Measurements from ENCODE around the gene SLC25A25. TPM values are rescaled to one million over a fixed set of nuclear protein-coding genes. Genes with fewer than 3 reads are reported as not detected.

The SLC25A25 gene
- total and polyA plus RNA-seq, 2 donors (not counting 3 experiments of a cell fraction or from before 2014, with no cell fraction given), result 18.1 to 20.2 TPM

DNA sequence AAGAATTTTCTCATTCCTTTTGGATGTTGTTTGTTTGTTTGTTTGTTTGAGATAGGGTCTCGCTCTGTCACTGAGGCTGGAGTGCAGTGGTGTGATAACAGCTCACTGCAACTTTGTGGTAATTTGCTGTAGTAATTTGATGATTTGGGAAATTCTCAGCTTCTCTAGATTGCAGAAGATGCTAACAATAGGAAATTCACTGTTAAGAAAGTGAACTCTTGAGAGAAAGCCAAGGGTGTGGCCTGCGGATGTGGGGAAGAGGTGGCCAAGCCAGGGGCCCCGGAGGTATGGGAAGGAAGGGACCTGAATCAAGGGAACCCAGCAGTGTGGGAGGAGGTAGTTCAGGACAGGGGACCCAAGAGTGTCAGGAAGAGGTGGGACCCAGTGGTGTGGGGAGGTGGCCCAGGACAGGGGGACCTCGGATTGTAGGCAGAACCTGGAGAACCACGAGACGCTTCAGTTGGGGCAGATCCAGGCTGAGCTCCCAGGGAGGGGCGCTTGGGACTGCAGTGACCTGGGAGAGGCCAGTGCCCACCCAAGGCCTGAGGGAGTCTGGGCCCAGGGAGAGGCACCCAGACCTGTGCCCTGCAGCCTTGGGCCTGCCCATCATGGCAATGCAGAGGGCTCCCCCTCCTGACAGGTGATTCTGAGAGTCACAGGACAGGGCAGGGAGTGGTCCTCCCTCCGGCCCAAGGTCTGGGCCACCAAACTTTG lies 75.7 kb downstream of the SLC25A25 start:
- Histone ChIP-seq H3K4me2 (ENCODE audit: insufficient read depth, low read length) (no peak overlapping the region), H4K20me1 (replicated peaks; ENCODE audit: control insufficient read depth, extremely low read depth, insufficient read depth, low read length) (no peaks in the 10 kb centered on the region), H3K9me3 (replicated peaks; ENCODE audit: control insufficient read depth, insufficient read depth, low read length) (no peaks in the 10 kb centered on the region), H3K27ac (ENCODE audit: insufficient read depth, low read depth, low read length) (no peak overlapping the region), H3K4me1 (ENCODE audit: control insufficient read depth, extremely low read depth, insufficient read depth, low read length) (no peaks in the 10 kb centered on the region), H3K4me3 (replicated peaks in 1 of 3; ENCODE audit: insufficient read depth in 1 of 3, low read depth in 1 of 3, low read length in 3 of 3) (no peak overlapping the region), H3K27me3 (ENCODE audit: control insufficient read depth in 2 of 2, insufficient read depth in 2 of 2, low read length in 2 of 2) (no peaks in the 10 kb centered on the region), H3K36me3 (ENCODE audit: control insufficient read depth in 2 of 2, extremely low read depth in 1 of 2, insufficient read depth in 2 of 2, low read length in 2 of 2) (no peaks in the 10 kb centered on the region), H2AFZ (ENCODE audit: low read depth, low read length) (no peak overlapping the region), H3K9me1 (replicated peaks; ENCODE audit: control insufficient read depth, extremely low read depth, insufficient read depth, low read length) (no peaks in the 10 kb centered on the region), H3K79me2 (ENCODE audit: control insufficient read depth, insufficient read depth, low read length) (no peaks in the 10 kb centered on the region), H3K9ac (replicated peaks; ENCODE audit: extremely low read depth, insufficient read depth, low read length) (no peak overlapping the region)
- ChIA-PET CTCF (interaction anchor here (0.6 kb wide), 1 partner anchor 224 kb away, joined by 3 read pairs; no protein-coding TSS in a partner anchor), POLR2A (no interaction called here)
- BruUV-seq (replicated peaks), result no TSS peak
- no peak for TF ChIP-seq GATA2 (IDR thresholded peaks at IDR 0.05; ENCODE audit: insufficient read depth, insufficient read length, low read depth, low read length)
- TF ChIP-seq JUN (IDR thresholded peaks at IDR 0.05; ENCODE audit: borderline replicate concordance, insufficient read depth, insufficient read length, low read depth), result no peak
- TF ChIP-seq POLR2A (IDR thresholded peaks at IDR 0.05; ENCODE audit: low read depth, low read length), result no peak
- TF ChIP-seq EZH2 (IDR thresholded peaks at IDR 0.05; ENCODE audit: borderline replicate concordance, low read depth, low read length, severe bottlenecking), result no peak
- no peak for TF ChIP-seq POLR2AphosphoS5 (IDR thresholded peaks at IDR 0.05; ENCODE audit: insufficient read depth, low read depth, low read length)
- TF ChIP-seq, protein P1, sequence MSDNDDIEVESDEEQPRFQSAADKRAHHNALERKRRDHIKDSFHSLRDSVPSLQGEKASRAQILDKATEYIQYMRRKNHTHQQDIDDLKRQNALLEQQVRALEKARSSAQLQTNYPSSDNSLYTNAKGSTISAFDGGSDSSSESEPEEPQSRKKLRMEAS (IDR thresholded peaks at IDR 0.05; ENCODE audit: insufficient read depth, insufficient read length), result no peak
- TF ChIP-seq, protein P2, sequence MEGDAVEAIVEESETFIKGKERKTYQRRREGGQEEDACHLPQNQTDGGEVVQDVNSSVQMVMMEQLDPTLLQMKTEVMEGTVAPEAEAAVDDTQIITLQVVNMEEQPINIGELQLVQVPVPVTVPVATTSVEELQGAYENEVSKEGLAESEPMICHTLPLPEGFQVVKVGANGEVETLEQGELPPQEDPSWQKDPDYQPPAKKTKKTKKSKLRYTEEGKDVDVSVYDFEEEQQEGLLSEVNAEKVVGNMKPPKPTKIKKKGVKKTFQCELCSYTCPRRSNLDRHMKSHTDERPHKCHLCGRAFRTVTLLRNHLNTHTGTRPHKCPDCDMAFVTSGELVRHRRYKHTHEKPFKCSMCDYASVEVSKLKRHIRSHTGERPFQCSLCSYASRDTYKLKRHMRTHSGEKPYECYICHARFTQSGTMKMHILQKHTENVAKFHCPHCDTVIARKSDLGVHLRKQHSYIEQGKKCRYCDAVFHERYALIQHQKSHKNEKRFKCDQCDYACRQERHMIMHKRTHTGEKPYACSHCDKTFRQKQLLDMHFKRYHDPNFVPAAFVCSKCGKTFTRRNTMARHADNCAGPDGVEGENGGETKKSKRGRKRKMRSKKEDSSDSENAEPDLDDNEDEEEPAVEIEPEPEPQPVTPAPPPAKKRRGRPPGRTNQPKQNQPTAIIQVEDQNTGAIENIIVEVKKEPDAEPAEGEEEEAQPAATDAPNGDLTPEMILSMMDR (IDR thresholded peaks at IDR 0.05; ENCODE audit: extremely low read depth in 1 of 2, insufficient read depth in 1 of 2, low read depth in 1 of 2, low read length in 2 of 2), result no peak
- no peak for TF ChIP-seq FOS (IDR thresholded peaks at IDR 0.05; ENCODE audit: borderline replicate concordance, insufficient read depth, low read length)
- no peak for TF ChIP-seq MYC (IDR thresholded peaks at IDR 0.05; ENCODE audit: low read depth, low read length)
- dilution Hi-C loops (cut with MboI; ENCODE audit: extremely low pct_ligation_motif_present, low sequenced_read_pairs) (no loop called here), intact Hi-C loops (cut with micrococcal nuclease) (no loop called here)
- FAIRE-seq (no peak), DNase-seq (ENCODE audit: low read depth, low spot score) (no peak)

Data from endothelial cell of umbilical vein (primary cell).